NCI-H446 treated with DMSO at 0.1 percent for 48 hours (cell line): ENCODE measurements around the gene FBXO48.

Source experiments
- DNase-seq: peaks from one replicate; lab custom pipeline; 2025; lab: John Stamatoyannopoulos, UW

Gene FBXO48

DNA sequence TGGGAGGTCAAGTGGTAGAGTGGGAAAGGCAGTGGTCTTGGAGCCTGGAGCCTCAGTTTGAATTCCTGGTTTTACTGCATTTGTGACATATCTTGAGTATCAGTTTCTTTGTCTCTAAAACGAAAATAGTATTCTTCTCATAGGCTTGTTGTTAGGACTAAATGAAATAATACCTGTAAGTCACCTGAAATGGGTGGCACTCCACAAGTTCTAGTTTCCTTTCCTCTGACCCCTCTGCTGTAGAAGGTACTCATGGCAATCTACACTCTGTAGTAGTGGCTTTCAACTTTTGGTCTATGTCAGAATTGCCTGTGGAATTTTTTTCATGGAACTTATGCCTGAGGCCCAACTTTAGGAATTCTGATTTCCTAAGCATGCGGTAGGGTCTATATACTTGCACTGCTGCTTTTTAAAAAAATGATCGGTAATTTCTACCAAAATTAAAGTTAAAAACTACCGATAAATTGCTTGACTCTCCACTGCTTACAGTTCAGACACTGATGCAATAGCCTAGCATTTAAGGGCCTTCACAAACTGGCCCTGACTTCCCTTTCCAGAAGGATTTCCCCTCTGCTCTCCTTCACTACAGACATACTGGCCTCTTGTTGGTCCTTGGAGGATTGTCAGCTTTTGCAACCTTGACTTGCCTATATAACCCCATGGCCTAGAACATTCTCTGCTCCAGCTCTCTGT is 54.8 kb downstream of the FBXO48 start:
- DNase-seq = no peak

DNA sequence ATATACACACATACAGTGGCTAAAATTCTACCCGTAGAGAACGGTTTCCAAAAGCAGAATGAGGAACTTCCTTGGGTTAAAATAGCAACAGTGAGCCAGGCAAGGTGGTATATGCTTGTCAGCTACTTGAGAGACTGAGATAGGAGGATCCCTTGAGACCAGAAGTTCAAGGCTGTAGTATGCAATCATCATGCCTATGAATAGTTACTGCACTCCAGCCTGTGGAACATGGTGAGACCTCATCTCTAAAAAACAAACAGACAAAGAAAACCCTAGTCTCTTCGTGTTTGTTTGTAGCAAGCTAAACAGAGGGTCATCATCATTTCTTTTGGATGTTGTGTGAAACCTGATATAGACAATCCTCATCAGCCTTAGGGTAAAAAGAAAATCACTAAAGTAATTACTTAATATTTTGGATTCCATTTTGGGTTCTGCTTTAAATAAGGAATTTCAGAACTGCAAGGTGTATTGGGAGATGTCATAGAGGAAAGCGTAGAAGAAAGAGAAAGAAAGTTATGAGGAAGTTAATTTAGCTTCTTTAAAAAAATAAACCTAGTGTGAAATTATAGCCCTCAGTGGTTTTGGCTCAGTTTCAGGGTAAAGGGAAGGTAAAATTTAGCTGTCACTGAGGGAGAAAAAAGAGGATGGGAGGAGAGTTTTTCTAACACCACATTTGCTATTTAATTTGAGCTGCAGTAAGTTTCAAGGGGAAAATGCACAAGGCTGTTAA is 55.5 kb downstream of the FBXO48 start:
- DNase-seq = no peak
